ENCODE data around the gene LSM3. TPM values are rescaled to one million over a fixed set of nuclear protein-coding genes. Genes with fewer than 3 reads are reported as not detected.

The LSM3 gene
- total and polyA plus RNA-seq, 2 of the 4 experiments (the other 2 are of a cell fraction): 3.4 to 11.5 TPM

- dilution Hi-C loops (cut with HindIII; ENCODE audit: low sequenced_read_pairs, unreplicated experiment): no loop called here
- no peak overlapping the region for H3K4me3 ChIP-seq (ENCODE audit: insufficient read depth, low read depth, low read length)
- H3K18ac ChIP-seq (ENCODE audit: low read depth, low read length): no peak overlapping the region
- ATAC-seq (ENCODE audit: low read depth) (no peak), DNase-seq (no peak)
- no peak overlapping the region for H3K4ac ChIP-seq (ENCODE audit: low read depth, low read length)
- TF ChIP-seq MAZ (IDR thresholded peaks at IDR 0.05; ENCODE audit: borderline replicate concordance, low read depth, low read length): no peak
- no peak for TF ChIP-seq BHLHE40 (IDR thresholded peaks at IDR 0.05; ENCODE audit: low read depth, low read length)
- no peak for TF ChIP-seq NFE2L2 (IDR thresholded peaks at IDR 0.05; ENCODE audit: low read depth, low read length)
- TF ChIP-seq MXI1 (IDR thresholded peaks at IDR 0.05; ENCODE audit: borderline replicate concordance, low read depth, low read length): no peak
- TF ChIP-seq SMC3 (IDR thresholded peaks at IDR 0.05; ENCODE audit: low read depth, low read length): no peak
- TF ChIP-seq FOS (IDR thresholded peaks at IDR 0.05; ENCODE audit: low read depth, low read length): no peak
- TF ChIP-seq MAFK (IDR thresholded peaks at IDR 0.05; ENCODE audit: low read depth, low read length): no peak
- no peak for TF ChIP-seq POLR2A (IDR thresholded peaks at IDR 0.05; ENCODE audit: low read depth, low read length)
- TF ChIP-seq, protein P1, sequence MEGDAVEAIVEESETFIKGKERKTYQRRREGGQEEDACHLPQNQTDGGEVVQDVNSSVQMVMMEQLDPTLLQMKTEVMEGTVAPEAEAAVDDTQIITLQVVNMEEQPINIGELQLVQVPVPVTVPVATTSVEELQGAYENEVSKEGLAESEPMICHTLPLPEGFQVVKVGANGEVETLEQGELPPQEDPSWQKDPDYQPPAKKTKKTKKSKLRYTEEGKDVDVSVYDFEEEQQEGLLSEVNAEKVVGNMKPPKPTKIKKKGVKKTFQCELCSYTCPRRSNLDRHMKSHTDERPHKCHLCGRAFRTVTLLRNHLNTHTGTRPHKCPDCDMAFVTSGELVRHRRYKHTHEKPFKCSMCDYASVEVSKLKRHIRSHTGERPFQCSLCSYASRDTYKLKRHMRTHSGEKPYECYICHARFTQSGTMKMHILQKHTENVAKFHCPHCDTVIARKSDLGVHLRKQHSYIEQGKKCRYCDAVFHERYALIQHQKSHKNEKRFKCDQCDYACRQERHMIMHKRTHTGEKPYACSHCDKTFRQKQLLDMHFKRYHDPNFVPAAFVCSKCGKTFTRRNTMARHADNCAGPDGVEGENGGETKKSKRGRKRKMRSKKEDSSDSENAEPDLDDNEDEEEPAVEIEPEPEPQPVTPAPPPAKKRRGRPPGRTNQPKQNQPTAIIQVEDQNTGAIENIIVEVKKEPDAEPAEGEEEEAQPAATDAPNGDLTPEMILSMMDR (conservative IDR thresholded peaks at IDR 0.05; ENCODE audit: low read depth, low read length): no peak
- TF ChIP-seq RCOR1 (IDR thresholded peaks at IDR 0.05; ENCODE audit: insufficient replicate concordance, low read length): no peak
- no peak for TF ChIP-seq ELK1 (IDR thresholded peaks at IDR 0.05; ENCODE audit: borderline replicate concordance, low read depth, low read length)
- no peak for TF ChIP-seq USF2 (IDR thresholded peaks at IDR 0.05; ENCODE audit: low read depth, low read length)
- no peak for TF ChIP-seq CEBPB (IDR thresholded peaks at IDR 0.05; ENCODE audit: low read depth, low read length)
- TF ChIP-seq RAD21 (IDR thresholded peaks at IDR 0.05; ENCODE audit: low read length): no peak
- no peak for TF ChIP-seq RFX5 (IDR thresholded peaks at IDR 0.05; ENCODE audit: low read depth, low read length)
- H3K23ac ChIP-seq (ENCODE audit: low read depth, low read length): no peak overlapping the region
- no peak overlapping the region for H2BK15ac ChIP-seq (ENCODE audit: low read depth, low read length)
- H3K27me3 ChIP-seq (ENCODE audit: control insufficient read depth, insufficient read depth, low read length): no peaks in the 10 kb centered on the region
- H4K5ac ChIP-seq (ENCODE audit: low read depth, low read length): no peak overlapping the region
- H4K8ac ChIP-seq (ENCODE audit: low read depth in 2 of 2, low read length in 2 of 2): no peak overlapping the region
- H4K91ac ChIP-seq (ENCODE audit: insufficient read depth, low read depth, low read length): no peak overlapping the region
- in situ Hi-C loops (cut with MboI; ENCODE audit: low sequenced_read_pairs): loop anchor here (25.0 kb wide), 1 partner anchor 100 kb away; no protein-coding TSS in a partner anchor
- H3K14ac ChIP-seq (replicated peaks; ENCODE audit: low read depth, low read length): no peak overlapping the region
- H2BK20ac ChIP-seq (ENCODE audit: low read depth, low read length): no peak overlapping the region
- no peak overlapping the region for H2AFZ ChIP-seq (replicated peaks; ENCODE audit: low read length, poor library complexity)
- H4K20me1 ChIP-seq (ENCODE audit: insufficient read depth, low read length): no peaks in the 10 kb centered on the region
- no peaks in the 10 kb centered on the region for H3K9me3 ChIP-seq (ENCODE audit: control insufficient read depth, insufficient read depth, low read length)
- H2AK5ac ChIP-seq (ENCODE audit: low read depth, low read length): no peak overlapping the region
- peaks cover 11% of the 10 kb centered on the region for H3K4me1 ChIP-seq (ENCODE audit: control insufficient read depth, insufficient read depth, low read length)
- H3K56ac ChIP-seq (ENCODE audit: extremely low read depth, insufficient read depth, low read length): no peak overlapping the region
- H3K27ac ChIP-seq (ENCODE audit: insufficient read depth, low read length): no peak overlapping the region
- no TSS peak for BruUV-seq (replicated peaks)
- peaks cover 2 to 16% of the 10 kb centered on the region in 2 experiments; a peak in 2 of 4 replicates for H3K79me1 ChIP-seq (ENCODE audit: low read depth in 1 of 2, low read length in 2 of 2)
- no peak overlapping the region for H2BK5ac ChIP-seq (ENCODE audit: low read depth, low read length, poor library complexity, severe bottlenecking)
- no peak overlapping the region for H2AK9ac ChIP-seq (replicated peaks; ENCODE audit: low read depth, low read length, poor library complexity)
- H3K9me1 ChIP-seq (ENCODE audit: insufficient read depth, low read length): peaks cover 12% of the 10 kb centered on the region
- no peak overlapping the region for H3K9ac ChIP-seq (ENCODE audit: low read depth, low read length)
- POLR2A ChIA-PET (ENCODE audit: unreplicated experiment): no interaction called here
- no peak overlapping the region for H2BK120ac ChIP-seq (ENCODE audit: low read depth, low read length)
- no peak overlapping the region for H3K4me2 ChIP-seq (ENCODE audit: low read depth, low read length)
- no CpG with 5 or more reads among the region's 3 CpGs for WGBS, 2 experiments (ENCODE audit: extremely low coverage in 2 of 2, insufficient read length in 1 of 2)
- H3K36me3 ChIP-seq (ENCODE audit: control insufficient read depth, insufficient read depth, low read length): peaks cover 80% of the 10 kb centered on the region
- intact Hi-C loops (cut with micrococcal nuclease): no loop called here
- CTCF ChIA-PET: no interaction called here
These were observed 41.2 kb upstream of the LSM3 start for GRCh38 chr3:14137445-14137844.
